HG03045 (cell line): Measurements from ENCODE around the gene FAM53C.

Experiments
- ATAC-seq: cut with Tn5 transposase; IDR thresholded peaks from one replicate; pipeline ENCODE4 v1.9.1; 2021; ENCODE audit warnings: mild to moderate bottlenecking, moderate library complexity; ENCODE audit not compliant: unreplicated experiment

FAM53C gene

GRCh38 chr5:138350563-138350890, 12.5 kb downstream of the FAM53C start:
- ATAC-seq: no peak

DNA sequence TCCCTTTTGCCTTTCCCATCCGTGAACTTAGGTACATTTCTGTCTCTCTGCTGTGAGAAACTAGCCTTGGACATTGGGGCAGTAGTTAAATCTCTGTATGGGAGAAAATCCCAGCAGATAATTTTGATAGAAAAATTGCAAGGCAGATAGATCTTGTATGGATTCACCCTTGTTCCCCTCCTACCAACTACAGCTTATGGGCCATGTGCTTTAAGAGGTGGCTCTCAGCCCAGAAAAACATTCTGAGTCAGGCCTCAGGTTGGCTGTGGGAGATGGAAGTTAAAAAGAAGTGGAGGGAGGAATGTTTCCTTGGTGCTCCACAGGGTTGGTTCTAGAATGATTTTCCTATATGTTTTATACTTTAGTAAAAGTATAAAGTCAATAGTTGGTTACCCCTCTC, 13.0 kb downstream of the FAM53C start:
- no peak for ATAC-seq

GRCh38 chr5:138351517-138351916, 13.5 kb downstream of the FAM53C start:
- no peak for ATAC-seq

GRCh38 chr5:138352071-138352721, 14.1 kb downstream of the FAM53C start, which contains the start of gene KDM3B:
Gene KDM3B, plus strand, starts transcription at chr5:138352685. Its CDS starts 111 bp downstream, at chr5:138352796.
- ATAC-seq: peak; percentile 76

DNA sequence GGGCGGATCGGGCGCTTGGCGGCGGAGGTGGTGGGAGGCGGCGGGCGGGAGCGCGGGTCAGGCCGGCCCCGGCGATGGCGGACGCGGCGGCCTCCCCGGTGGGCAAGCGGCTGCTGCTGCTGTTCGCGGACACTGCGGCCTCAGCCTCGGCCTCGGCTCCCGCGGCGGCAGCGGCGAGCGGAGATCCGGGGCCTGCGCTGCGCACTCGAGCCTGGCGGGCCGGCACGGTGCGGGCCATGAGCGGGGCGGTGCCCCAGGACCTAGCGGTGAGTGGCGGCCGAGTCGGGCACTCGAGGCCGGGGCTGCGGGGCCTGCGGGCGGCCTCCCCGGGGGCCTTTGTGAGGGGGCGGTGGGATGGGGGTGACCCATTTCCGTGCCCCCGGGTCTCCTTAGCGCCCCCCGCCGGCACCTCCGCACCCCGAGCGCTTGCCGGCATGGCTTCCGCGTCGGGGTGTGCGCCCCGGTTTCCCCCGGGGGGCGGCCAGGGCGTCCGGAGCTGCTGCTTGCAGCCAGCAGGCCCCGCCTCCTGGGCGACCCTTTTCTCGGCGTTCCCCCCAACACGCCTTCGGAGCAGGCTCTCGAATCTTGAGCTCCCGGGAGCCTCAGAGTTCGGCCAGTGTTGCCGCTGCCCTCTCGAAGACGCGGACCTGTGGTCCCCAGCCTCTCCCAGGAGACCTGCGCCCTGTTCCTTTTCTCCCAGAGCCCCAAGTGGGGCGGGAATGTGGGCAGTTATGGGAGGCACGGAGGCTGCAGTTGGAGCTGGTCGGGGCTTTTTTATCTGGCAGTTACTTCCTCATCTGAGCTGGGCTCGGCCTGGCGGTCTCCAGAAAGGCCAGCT, 14.9 kb downstream of the FAM53C start:
- ATAC-seq: peak; percentile 37

GRCh38 chr5:138353560-138354080, 15.6 kb downstream of the FAM53C start:
- no peak for ATAC-seq

- ATAC-seq: no peak
Observed at GRCh38 chr5:138354387-138354786, 16.3 kb downstream of the FAM53C start.

GRCh38 chr5:138354926-138355378, 16.9 kb downstream of the FAM53C start:
- no peak for ATAC-seq

- no peak for ATAC-seq
Observed at GRCh38 chr5:138359621-138360020, 21.6 kb downstream of the FAM53C start.

DNA sequence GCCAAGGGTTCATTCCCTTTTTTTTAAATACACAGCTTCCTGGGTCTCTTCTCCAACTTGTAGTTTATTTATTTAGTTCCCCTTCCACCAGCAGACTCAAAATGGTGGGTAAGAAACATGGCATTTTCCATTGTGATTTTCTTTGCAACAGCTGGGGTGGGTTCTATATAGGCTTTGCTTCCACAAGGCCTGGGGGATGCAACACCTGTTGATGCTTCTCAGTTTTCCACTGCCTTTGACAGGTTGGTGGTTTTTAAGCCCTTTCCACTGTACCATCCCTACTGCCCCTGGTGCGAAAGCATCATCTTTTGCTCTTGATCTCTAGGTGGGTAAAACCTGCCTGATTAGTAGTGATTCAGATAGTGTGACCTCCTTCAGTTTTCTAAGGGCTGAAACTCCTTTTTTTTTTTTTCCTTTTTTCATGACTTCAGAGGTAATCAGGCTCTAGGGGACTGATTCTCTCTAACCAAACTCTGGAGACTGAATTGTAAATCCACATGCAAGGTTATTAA, 22.9 kb downstream of the FAM53C start:
- no peak for ATAC-seq

DNA sequence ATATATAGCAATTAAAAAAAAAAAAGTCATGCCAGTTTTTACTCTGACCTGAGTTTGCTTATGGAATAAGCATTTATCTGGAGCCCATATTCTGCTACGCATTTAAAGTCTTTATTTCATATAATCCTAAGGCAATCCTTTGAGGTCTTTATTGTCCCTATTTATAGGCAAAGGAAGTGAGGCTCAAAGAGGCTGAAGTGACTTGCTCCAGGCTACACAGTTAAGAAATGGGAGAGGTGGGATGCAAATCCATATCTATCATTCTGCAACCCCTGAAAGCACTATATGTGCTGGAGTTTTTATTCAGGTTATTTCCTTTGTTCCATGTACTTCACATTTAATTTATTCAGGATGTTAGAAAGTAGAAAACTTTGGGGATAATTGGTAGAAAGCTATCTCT, 26.5 kb downstream of the FAM53C start:
- no peak for ATAC-seq

DNA sequence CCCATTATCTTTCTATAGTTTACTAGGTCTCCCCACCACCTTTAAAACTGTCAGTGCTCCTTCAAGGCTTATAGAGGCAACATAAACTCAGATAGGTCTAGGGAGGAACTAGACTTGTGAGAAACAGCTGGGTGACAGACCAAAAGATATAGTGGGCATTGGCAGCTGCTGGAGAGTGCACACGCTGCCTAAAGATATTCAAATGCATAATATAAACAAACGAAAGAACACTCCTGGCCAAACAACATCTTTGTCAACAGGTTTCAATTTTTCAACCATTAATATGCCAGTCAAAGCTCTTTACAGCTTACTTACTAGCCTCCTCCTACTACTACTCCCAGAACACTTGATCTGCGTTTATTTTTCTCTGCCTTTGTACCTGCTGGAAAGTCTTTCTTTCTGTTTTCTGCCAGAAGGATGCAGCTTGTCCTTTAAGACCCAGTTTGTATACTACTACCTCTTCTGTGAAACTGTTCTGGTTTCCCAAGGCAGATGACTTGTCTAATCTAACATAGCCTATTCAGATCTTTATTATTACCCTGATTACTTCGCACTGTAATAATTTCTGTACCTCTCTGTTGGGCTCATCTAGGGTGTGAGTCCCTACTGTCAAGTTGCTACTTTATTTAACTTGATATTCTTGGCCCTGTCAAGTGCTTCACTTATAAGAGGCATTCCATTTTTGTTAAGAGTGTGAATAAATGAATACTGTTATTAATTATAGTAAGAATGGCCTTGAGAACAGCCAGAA, 28.7 kb downstream of the FAM53C start:
- no peak for ATAC-seq

- ATAC-seq: no peak
Observed at GRCh38 chr5:138369261-138369660, 31.2 kb downstream of the FAM53C start.

DNA sequence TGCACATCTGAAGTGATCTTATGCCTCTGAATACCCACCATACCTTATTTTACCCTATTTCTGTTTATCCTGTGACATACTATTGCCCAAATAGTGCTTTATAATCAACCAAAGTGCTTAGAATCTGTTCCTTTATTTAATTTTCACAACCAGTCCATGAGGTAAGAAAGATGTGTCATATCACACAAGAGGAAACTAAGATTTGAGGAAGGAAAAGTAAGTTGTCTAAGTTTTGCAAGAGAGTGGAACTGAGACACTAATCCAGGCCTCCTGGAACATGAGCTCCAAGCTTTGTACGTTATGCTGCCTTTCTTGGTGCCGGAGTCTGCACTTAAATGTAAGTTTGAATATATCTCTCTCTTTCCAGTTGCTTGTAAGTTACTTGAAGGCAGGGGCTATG, 31.6 kb downstream of the FAM53C start:
- no peak for ATAC-seq

DNA sequence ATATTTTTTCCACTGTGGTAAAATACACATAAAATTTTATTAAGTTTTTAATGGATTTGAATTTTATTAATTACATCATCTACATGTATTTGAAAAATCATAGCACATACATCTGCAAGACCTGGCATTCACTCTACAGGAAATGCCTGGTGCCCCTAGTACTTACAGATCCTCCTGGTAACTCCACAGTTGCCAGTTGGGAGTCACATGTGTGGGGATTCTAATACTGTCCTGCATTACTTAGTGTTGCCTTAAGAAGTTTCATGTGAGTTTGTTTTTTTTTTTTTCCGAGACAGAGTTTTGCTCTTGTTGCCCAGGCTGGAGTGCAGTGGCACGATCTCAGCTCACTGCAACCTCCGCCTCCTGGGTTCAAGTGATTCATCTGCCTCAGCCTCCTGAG, 32.5 kb downstream of the FAM53C start:
- no peak for ATAC-seq

DNA sequence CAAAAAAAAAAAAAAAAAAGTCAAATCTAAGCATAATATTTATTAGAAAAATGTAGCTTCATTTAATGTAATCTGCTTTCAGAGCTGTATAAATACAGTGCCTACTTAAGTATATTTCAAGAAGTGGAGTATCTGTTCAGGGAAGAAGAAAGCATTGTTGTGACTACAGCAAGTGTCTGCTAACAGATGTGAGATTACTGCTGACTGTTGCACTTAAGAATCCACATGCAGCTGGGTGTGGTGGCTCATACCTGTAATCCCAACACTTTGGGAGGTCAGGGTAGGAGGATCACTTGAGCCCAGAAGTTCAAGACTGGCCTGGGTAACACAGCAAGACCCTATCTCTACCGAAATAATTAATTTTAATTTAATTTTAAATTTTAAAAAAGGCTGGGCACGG, 33.4 kb downstream of the FAM53C start:
- no peak for ATAC-seq

GRCh38 chr5:138372225-138372624, 34.2 kb downstream of the FAM53C start:
- ATAC-seq: no peak

- no peak for ATAC-seq
Observed at GRCh38 chr5:138372653-138373052, 34.6 kb downstream of the FAM53C start.

GRCh38 chr5:138382347-138382746, 44.3 kb downstream of the FAM53C start:
- ATAC-seq: no peak

DNA sequence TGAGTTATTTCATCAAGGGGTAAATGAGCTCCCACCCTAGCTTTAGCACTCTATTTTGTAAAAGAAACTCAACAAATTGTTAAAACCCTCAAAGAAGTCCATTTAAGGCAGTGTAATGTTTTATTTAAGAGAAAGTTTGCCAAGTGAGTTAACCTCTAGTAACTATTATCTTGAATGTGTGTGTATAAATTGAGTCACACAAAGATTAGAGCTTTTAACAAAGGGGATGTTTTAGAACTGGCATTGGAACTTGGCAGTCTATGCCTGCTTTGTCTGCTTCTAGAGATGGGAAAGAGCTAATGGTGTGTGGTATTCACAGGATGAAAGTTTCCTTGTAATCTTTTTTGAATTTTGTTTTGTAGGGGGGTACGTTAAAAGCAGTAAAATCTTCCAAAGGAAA, 47.6 kb downstream of the FAM53C start:
- ATAC-seq: no peak

- no peak for ATAC-seq
Observed at GRCh38 chr5:138386290-138386689, 48.2 kb downstream of the FAM53C start.
